Measurements from ENCODE around the gene ZNF397. TPM values are rescaled to one million over a fixed set of nuclear protein-coding genes. Genes with fewer than 3 reads are reported as not detected.

Gene ZNF397
- polyA plus RNA-seq (2011; rRNA removed) (3.7 and 6.9 TPM in 2 replicates), polyA minus RNA-seq (2011; rRNA and poly(A)+ RNA removed) (4.7 and 5.2 TPM in 2 replicates)

DNA sequence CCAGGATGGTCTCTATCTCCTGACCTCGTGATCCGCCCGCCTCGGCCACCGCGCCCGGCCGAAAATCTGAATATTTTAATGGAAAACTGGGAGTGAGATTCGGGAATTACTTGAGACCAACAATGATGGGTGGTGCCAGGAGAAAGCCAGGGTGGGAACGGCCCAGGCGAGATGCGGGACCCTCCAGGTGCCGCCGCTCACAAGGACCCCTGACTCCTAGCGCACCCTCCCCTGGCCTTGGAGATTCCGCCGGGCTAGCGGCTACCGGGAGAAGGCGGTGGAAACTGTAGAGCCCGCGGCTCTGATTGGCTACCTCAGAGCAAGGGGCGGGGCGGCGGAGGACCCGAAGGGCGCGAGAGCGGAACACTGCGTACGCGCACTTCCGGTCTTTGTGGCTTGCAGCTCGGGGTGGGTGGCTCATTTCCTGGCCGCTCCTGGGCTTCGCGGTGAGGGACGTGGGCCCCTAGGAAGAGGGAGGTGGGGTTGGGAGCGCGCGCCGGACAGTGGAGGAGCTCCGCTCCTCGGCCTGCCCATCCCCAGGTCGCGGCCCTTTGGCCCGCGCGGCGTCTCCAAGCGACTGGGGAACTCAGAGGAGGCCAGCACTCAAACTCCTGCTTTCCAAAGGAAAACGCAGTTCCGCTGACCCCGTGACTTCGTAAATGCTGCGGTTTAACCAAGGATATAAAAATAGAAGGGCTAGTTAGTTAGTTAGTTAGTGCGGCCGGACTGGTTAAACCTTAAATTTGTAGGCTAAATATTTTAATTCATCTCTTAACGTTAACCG, at the start of gene ZNF397:
TSS of gene ZNF397 (plus strand) at position 371 of the 784 bp plus-strand sequence. CDS start 1,437 bp downstream, outside the sequence.
- DNase-seq (ENCODE audit: low read depth), result peak; percentile 70
- H3K4me3 ChIP-seq (ENCODE audit: low read depth, low read length), result peak within 1 kb of the TSS; percentile 53
- CTCF ChIA-PET, result interaction anchor here (0.6 to 2.7 kb wide), 5 partner anchors 10 to 166 kb away, joined by 3 to 13 read pairs (median 3); no protein-coding TSS in a partner anchor
- no peaks in the 10 kb centered on the region for H3K27me3 ChIP-seq (ENCODE audit: control insufficient read depth, insufficient read depth, low read length)
- H3K36me3 ChIP-seq (ENCODE audit: control insufficient read depth, insufficient read depth, low read length), result peaks cover 20% of the 10 kb centered on the region
- TF ChIP-seq, protein P1, sequence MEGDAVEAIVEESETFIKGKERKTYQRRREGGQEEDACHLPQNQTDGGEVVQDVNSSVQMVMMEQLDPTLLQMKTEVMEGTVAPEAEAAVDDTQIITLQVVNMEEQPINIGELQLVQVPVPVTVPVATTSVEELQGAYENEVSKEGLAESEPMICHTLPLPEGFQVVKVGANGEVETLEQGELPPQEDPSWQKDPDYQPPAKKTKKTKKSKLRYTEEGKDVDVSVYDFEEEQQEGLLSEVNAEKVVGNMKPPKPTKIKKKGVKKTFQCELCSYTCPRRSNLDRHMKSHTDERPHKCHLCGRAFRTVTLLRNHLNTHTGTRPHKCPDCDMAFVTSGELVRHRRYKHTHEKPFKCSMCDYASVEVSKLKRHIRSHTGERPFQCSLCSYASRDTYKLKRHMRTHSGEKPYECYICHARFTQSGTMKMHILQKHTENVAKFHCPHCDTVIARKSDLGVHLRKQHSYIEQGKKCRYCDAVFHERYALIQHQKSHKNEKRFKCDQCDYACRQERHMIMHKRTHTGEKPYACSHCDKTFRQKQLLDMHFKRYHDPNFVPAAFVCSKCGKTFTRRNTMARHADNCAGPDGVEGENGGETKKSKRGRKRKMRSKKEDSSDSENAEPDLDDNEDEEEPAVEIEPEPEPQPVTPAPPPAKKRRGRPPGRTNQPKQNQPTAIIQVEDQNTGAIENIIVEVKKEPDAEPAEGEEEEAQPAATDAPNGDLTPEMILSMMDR (IDR thresholded peaks at IDR 0.05; ENCODE audit: insufficient read depth, low read depth, low read length), result no peak
- POLR2A ChIA-PET, result interaction anchor here (0.8 to 1.0 kb wide), 2 partner anchors 49 to 112 kb away, joined by 3 to 5 read pairs; partner anchors contain the start of gene ZSCAN30

DNA sequence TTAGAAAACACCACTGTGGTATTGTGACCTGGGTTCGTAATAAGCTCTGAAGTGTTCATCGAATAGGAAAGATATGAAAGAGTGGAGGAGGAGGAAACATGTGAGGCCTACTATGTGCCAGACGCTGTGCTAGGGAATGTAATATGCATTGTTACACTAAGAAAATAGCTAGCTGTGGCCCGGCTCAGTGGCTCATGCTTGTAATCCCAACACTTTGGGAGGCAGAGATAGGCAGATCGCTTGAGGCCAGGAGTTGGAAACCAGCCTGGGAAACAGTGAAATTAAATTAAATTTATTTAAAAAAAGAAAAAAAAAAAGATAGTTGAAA, 49.2 kb upstream of the ZNF397 start:
- ChIA-PET CTCF (no interaction called here), POLR2A (no interaction called here)
- no peak for DNase-seq (ENCODE audit: low read depth)
- TF ChIP-seq, protein P1 (IDR thresholded peaks at IDR 0.05; ENCODE audit: insufficient read depth, low read depth, low read length), result no peak
- 0 out of 2 replicates have a peak, but pooled peaks cover 2% of the 10 kb centered on the region for H3K27me3 ChIP-seq (ENCODE audit: control insufficient read depth, insufficient read depth, low read length)
- no peaks in the 10 kb centered on the region for H3K36me3 ChIP-seq (ENCODE audit: control insufficient read depth, insufficient read depth, low read length)
- no peak overlapping the region for H3K4me3 ChIP-seq (ENCODE audit: low read depth, low read length)

DNA sequence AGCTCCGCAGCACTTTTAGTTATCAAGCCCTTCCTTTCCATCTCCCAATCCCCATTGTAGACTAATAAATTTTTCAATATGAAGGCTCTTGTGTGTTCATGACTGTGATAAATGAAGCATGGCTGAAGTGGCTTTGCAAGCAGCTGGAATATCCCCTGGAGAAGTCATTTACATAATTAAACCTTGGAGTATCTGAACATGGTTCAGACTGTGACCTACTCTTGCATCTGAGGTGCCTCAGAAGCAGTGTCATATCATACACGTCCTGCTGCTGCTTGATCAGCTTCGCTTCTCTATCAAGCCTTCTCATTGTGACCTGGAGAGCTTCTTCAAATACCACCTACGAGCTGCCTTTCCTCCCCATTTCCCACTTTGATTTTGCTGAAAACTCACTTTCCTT, 48.4 kb upstream of the ZNF397 start:
- ChIA-PET CTCF (interaction anchor here (0.6 kb wide), 1 partner anchor 324 kb away, joined by 4 read pairs; no protein-coding TSS in a partner anchor), POLR2A (no interaction called here)
- Histone ChIP-seq H3K4me3 (ENCODE audit: low read depth, low read length) (no peak overlapping the region), H3K27me3 (ENCODE audit: control insufficient read depth, insufficient read depth, low read length) (0 out of 2 replicates have a peak, but pooled peaks cover 2% of the 10 kb centered on the region), H3K36me3 (ENCODE audit: control insufficient read depth, insufficient read depth, low read length) (no peaks in the 10 kb centered on the region)
- no peak for DNase-seq (ENCODE audit: low read depth)
- TF ChIP-seq, protein P1 (IDR thresholded peaks at IDR 0.05; ENCODE audit: insufficient read depth, low read depth, low read length), result no peak

DNA sequence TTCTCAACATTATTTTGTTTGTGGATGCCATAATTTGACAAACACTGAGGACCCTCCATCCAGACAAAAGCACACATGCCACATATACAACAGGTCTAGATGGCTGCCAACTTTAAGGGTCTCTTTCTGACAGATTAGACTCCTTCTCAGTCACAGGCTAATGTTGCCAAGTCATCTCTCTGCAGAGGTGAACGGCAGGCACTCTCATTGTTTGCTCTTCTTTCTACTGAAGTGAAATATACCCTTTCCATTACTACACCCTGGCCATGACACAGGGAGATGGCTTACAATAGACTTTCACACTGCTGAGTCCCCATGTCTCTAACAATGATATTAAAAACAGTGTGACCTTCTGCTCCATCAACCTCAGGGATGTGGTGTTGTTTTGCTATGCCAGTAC, 47.5 kb upstream of the ZNF397 start:
- TF ChIP-seq, protein P1 (IDR thresholded peaks at IDR 0.05; ENCODE audit: insufficient read depth, low read depth, low read length), result no peak
- no peak overlapping the region for H3K4me3 ChIP-seq (ENCODE audit: low read depth, low read length)
- H3K36me3 ChIP-seq (ENCODE audit: control insufficient read depth, insufficient read depth, low read length), result no peaks in the 10 kb centered on the region
- H3K27me3 ChIP-seq (ENCODE audit: control insufficient read depth, insufficient read depth, low read length), result 0 out of 2 replicates have a peak, but pooled peaks cover 2% of the 10 kb centered on the region
- ChIA-PET POLR2A (no interaction called here), CTCF (interaction anchor here (0.6 kb wide), 1 partner anchor 325 kb away, joined by 4 read pairs; no protein-coding TSS in a partner anchor)
- no peak for DNase-seq (ENCODE audit: low read depth)

DNA sequence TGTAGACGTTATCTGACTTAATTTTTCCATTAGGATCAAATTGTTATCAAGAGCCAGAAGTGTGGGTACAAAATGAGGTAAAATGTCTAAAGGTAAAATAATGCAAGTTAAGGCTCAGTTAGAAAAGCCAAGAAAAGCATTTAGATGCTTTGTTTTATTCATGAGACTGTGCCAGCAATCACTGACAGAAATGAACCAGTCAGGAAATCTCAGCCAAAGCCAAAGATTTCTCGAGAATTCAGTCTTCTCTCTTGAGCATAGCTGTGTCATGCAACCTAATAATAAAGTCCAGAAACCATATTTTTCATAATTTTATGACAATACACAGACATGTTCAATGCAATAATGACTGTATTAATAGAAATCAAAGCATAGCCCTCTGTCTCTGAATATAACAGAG, 43.5 kb upstream of the ZNF397 start:
- no peaks in the 10 kb centered on the region for H3K36me3 ChIP-seq (ENCODE audit: control insufficient read depth, insufficient read depth, low read length)
- no peak for DNase-seq (ENCODE audit: low read depth)
- TF ChIP-seq, protein P1 (IDR thresholded peaks at IDR 0.05; ENCODE audit: insufficient read depth, low read depth, low read length), result no peak
- POLR2A ChIA-PET, result no interaction called here
- 0 out of 2 replicates have a peak, but pooled peaks cover 2% of the 10 kb centered on the region for H3K27me3 ChIP-seq (ENCODE audit: control insufficient read depth, insufficient read depth, low read length)
- CTCF ChIA-PET, result no interaction called here
- no peak overlapping the region for H3K4me3 ChIP-seq (ENCODE audit: low read depth, low read length)
